Measurements from ENCODE around the gene PTPRE. TPM values are rescaled to one million over a fixed set of nuclear protein-coding genes. Genes with fewer than 3 reads are reported as not detected.

Gene PTPRE
- total and polyA plus RNA-seq, 10 of the 15 experiments (the other 5 are each of a cell fraction or from before 2014, with no cell fraction given) = 2.9 to 7.6 (median 5.8) TPM

- ChIA-PET SMC1A (ENCODE audit: uncharacterized antibody, unreplicated experiment) (no interaction called here), POLR2A (no interaction called here), CTCF (no interaction called here), RAD21 (ENCODE audit: unreplicated experiment) (no interaction called here)
- no peaks in the 10 kb centered on the region for H3K79me2 ChIP-seq (ENCODE audit: control insufficient read depth, insufficient read depth, low read length)
- ATAC-seq (no peak), DNase-seq (ENCODE audit: low read depth, low spot score) (no peak), FAIRE-seq (no peak)
- H3K4me3 ChIP-seq = no peak overlapping the region
- H3K9me3 ChIP-seq (replicated peaks; ENCODE audit: control insufficient read depth, insufficient read depth, low read length) = no peaks in the 10 kb centered on the region
- in situ Hi-C loops (cut with MboI) = no loop called here
- 0 out of 4 replicates have a peak, but pooled peaks cover 0 to 2% of the 10 kb centered on the region in 2 experiments for H3K27me3 ChIP-seq (replicated peaks in 1 of 2; ENCODE audit: control insufficient read depth in 2 of 2, insufficient read depth in 2 of 2, low read length in 1 of 2)
- BruUV-seq (replicated peaks) = no TSS peak
- intact Hi-C loops (cut with micrococcal nuclease; ENCODE audit: unreplicated experiment) = no loop called here
- TF ChIP-seq YY1 (IDR thresholded peaks at IDR 0.05; ENCODE audit: low read depth, low read length) = no peak
- TF ChIP-seq BCLAF1 (IDR thresholded peaks at IDR 0.05) = no peak
- TF ChIP-seq NBN (IDR thresholded peaks at IDR 0.05) = no peak
- no peak for TF ChIP-seq SUPT20H (IDR thresholded peaks at IDR 0.05; ENCODE audit: borderline replicate concordance, control insufficient read depth, low read depth, low read length)
- TF ChIP-seq, protein P1, sequence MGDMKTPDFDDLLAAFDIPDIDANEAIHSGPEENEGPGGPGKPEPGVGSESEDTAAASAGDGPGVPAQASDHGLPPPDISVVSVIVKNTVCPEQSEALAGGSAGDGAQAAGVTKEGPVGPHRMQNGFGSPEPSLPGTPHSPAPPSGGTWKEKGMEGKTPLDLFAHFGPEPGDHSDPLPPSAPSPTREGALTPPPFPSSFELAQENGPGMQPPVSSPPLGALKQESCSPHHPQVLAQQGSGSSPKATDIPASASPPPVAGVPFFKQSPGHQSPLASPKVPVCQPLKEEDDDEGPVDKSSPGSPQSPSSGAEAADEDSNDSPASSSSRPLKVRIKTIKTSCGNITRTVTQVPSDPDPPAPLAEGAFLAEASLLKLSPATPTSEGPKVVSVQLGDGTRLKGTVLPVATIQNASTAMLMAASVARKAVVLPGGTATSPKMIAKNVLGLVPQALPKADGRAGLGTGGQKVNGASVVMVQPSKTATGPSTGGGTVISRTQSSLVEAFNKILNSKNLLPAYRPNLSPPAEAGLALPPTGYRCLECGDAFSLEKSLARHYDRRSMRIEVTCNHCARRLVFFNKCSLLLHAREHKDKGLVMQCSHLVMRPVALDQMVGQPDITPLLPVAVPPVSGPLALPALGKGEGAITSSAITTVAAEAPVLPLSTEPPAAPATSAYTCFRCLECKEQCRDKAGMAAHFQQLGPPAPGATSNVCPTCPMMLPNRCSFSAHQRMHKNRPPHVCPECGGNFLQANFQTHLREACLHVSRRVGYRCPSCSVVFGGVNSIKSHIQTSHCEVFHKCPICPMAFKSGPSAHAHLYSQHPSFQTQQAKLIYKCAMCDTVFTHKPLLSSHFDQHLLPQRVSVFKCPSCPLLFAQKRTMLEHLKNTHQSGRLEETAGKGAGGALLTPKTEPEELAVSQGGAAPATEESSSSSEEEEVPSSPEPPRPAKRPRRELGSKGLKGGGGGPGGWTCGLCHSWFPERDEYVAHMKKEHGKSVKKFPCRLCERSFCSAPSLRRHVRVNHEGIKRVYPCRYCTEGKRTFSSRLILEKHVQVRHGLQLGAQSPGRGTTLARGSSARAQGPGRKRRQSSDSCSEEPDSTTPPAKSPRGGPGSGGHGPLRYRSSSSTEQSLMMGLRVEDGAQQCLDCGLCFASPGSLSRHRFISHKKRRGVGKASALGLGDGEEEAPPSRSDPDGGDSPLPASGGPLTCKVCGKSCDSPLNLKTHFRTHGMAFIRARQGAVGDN (IDR thresholded peaks at IDR 0.05) = no peak
- TF ChIP-seq HDAC2 (IDR thresholded peaks at IDR 0.05) = no peak
- no peak for TF ChIP-seq NFYA (IDR thresholded peaks at IDR 0.05; ENCODE audit: borderline replicate concordance, low read depth, low read length)
- TF ChIP-seq MEF2B (IDR thresholded peaks at IDR 0.05; ENCODE audit: partially characterized antibody, poor library complexity, severe bottlenecking) = no peak
- no peak for TF ChIP-seq CREB1 (IDR thresholded peaks at IDR 0.05; ENCODE audit: low read depth)
- TF ChIP-seq CREM (IDR thresholded peaks at IDR 0.05; ENCODE audit: low read depth) = no peak
- no peak for TF ChIP-seq EED (IDR thresholded peaks at IDR 0.05; ENCODE audit: low read depth)
- no peak for TF ChIP-seq NR2C2 (IDR thresholded peaks at IDR 0.05; ENCODE audit: borderline replicate concordance, control insufficient read depth, insufficient read length, low read depth)
- TF ChIP-seq KAT2A (conservative IDR thresholded peaks at IDR 0.05; ENCODE audit: control insufficient read depth, low read depth, low read length) = no peak
- no peak for TF ChIP-seq IKZF2 (IDR thresholded peaks at IDR 0.05)
- TF ChIP-seq ZNF384 (IDR thresholded peaks at IDR 0.05; ENCODE audit: borderline replicate concordance, low read depth, low read length) = no peak
- no peak for TF ChIP-seq NFIC (IDR thresholded peaks at IDR 0.05; ENCODE audit: low read depth, low read length)
- H4K20me1 ChIP-seq (ENCODE audit: control insufficient read depth, insufficient read depth) = no peaks in the 10 kb centered on the region
- H3K4me2 ChIP-seq (ENCODE audit: control insufficient read depth, insufficient read depth) = no peak overlapping the region
- 96% methylated on average over 1 of the region's 1 CpG for WGBS (ENCODE audit: insufficient coverage, insufficient replicate concordance, low lambda C conversion rate, missing lambda C conversion rate)
- no peak overlapping the region for H3K9ac ChIP-seq (ENCODE audit: control insufficient read depth, insufficient read depth, low read length)
- no peak overlapping the region for H3K27ac ChIP-seq (ENCODE audit: control insufficient read depth, insufficient read depth)
- H2AFZ ChIP-seq (ENCODE audit: control insufficient read depth, low read depth, low read length) = no peak overlapping the region
- H3K4me1 ChIP-seq (ENCODE audit: control insufficient read depth, insufficient read depth, low read length) = no peaks in the 10 kb centered on the region
- no peaks in the 10 kb centered on the region for H3K36me3 ChIP-seq (ENCODE audit: control insufficient read depth in 2 of 2, insufficient read depth in 2 of 2, low read length in 1 of 2)
These were observed 61.8 kb downstream of the PTPRE start for GRCh38 chr10:127968659-127969058.
